Measurements from ENCODE around the gene ARRDC1. TPM values are rescaled to one million over a fixed set of nuclear protein-coding genes. Genes with fewer than 3 reads are reported as not detected.
"Not testable (repeated sequence)": the region's sequence is repeated elsewhere in the genome, so short reads cannot be mapped to it uniquely, and the experiment has no call there.

ARRDC1 gene
- total RNA-seq, 1 donor from 2014 or later = 110 TPM

DNA sequence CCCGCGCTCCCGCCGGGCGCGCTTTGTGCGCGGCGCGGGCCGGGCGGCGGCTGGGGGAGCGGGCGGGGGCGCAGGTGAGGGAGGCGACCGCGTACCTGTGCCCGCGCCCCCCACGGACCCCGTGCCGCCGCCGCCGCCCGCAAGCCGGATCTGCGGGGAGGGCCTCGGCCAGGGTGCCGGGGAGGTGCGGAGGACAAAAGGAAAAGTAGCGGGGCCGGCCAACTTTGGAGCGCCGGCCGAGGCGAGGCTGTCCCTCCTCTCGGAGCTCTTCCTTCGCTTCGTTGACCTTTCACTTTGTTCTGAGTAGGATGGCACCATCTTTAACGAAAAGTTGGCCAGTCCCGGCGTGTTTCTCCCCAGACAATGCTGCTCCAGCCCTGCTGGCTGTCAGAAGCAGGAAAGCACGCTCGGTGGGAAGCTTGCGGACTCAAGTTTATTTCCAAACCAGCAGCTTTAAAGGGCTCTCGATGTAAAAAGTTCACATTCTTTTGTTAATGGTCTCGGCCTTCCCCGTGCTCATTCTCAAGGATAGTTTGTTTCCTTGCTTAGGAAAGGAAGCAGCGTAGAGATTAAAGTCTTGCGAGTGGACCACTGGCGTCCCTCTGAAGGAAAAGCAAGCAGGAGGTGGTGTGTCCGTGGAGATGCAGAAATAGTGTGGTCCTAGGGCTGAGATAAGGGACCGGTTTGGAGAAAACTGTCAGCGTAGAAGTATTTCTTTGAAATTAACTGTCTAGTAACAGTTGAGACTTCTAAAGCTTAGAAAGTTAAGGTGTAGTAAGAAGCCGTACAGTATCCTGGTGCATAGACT, 14.0 kb downstream of the ARRDC1 start:
- no peaks in the 10 kb centered on the region for H3K36me3 ChIP-seq (ENCODE audit: control insufficient read depth, insufficient read depth, low read length)
- peak overlapping the region; percentile 58 for H3K4me3 ChIP-seq (ENCODE audit: low read depth, low read length)
- TF ChIP-seq, protein P1, sequence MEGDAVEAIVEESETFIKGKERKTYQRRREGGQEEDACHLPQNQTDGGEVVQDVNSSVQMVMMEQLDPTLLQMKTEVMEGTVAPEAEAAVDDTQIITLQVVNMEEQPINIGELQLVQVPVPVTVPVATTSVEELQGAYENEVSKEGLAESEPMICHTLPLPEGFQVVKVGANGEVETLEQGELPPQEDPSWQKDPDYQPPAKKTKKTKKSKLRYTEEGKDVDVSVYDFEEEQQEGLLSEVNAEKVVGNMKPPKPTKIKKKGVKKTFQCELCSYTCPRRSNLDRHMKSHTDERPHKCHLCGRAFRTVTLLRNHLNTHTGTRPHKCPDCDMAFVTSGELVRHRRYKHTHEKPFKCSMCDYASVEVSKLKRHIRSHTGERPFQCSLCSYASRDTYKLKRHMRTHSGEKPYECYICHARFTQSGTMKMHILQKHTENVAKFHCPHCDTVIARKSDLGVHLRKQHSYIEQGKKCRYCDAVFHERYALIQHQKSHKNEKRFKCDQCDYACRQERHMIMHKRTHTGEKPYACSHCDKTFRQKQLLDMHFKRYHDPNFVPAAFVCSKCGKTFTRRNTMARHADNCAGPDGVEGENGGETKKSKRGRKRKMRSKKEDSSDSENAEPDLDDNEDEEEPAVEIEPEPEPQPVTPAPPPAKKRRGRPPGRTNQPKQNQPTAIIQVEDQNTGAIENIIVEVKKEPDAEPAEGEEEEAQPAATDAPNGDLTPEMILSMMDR (IDR thresholded peaks at IDR 0.05; ENCODE audit: insufficient read depth, low read length, poor library complexity, severe bottlenecking) = no peak
- no peak for DNase-seq (ENCODE audit: low read depth)
- no peaks in the 10 kb centered on the region for H3K27me3 ChIP-seq (ENCODE audit: control insufficient read depth, insufficient read depth, low read length)

- Histone ChIP-seq H3K27me3 (ENCODE audit: control insufficient read depth, insufficient read depth, low read length) (no peaks in the 10 kb centered on the region), H3K4me3 (ENCODE audit: low read depth, low read length) (peak overlapping the region; percentile 58), H3K36me3 (ENCODE audit: control insufficient read depth, insufficient read depth, low read length) (no peaks in the 10 kb centered on the region)
- no peak for DNase-seq (ENCODE audit: low read depth)
- TF ChIP-seq, protein P1 (IDR thresholded peaks at IDR 0.05; ENCODE audit: insufficient read depth, low read length, poor library complexity, severe bottlenecking) = no peak
Measured at GRCh38 chr9:137620048-137620405, 14.5 kb downstream of the ARRDC1 start.

DNA sequence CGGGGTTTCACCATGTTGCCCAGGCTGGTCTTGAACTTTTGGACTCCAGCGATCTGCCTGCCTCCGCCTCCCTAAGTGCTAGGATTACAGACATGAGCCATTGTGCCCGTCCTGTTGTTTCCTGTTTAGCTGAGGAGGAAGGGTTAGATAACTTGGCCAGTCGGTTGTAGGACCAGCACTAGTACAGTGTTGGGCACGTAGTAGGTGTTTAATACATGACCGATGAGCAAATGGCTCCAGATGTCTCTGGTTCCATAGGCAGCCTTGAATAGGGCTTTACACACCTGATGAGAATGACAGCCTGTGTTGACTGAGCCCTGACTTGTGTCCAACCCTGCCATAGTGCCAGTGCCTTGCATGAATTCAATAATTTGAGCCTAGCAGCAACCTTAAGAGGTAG, 15.1 kb downstream of the ARRDC1 start:
- H3K4me3 ChIP-seq (ENCODE audit: low read depth, low read length) = no peak overlapping the region

DNA sequence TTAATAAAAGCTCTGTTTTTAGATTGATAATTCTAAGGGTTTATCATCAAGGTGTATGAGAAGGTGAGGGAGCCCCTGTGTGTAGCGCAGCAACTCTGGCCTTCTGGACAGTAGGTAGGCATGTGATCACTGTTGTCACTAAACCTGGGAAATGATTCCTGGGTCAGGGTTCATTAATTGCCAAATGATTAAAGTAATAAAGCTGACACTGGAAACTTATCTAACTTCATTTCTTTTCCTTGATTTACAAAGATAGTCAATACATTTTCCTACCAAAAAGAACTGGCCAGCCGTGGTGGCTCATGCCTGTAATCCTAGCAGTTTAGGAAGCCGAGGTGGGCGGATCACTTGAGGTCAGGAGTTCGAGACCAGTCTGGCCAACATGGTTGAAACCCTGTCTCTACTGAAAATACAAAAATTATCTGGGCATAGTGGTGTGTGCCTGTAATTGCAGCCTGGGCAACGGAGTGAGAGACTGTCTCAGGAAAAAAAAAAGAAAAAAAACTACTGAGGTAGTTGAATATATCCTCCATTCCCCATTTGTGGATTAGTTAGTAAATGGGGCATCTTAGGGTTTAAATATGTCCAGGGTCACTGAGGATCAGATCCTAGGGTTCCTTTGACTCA, 15.8 kb downstream of the ARRDC1 start:
- Histone ChIP-seq H3K4me3 (ENCODE audit: low read depth, low read length) (no peak overlapping the region), H3K36me3 (ENCODE audit: control insufficient read depth, insufficient read depth, low read length) (no peaks in the 10 kb centered on the region), H3K27me3 (ENCODE audit: control insufficient read depth, insufficient read depth, low read length) (no peaks in the 10 kb centered on the region)
- TF ChIP-seq, protein P1 (IDR thresholded peaks at IDR 0.05; ENCODE audit: insufficient read depth, low read length, poor library complexity, severe bottlenecking) = peak; percentile 25
- DNase-seq (ENCODE audit: low read depth) = no peak

More for the DNA sequence above, 15.1 kb downstream of the ARRDC1 start:
- DNase-seq (ENCODE audit: low read depth) = no peak
- TF ChIP-seq, protein P1 (IDR thresholded peaks at IDR 0.05; ENCODE audit: insufficient read depth, low read length, poor library complexity, severe bottlenecking) = no peak
- H3K27me3 ChIP-seq (ENCODE audit: control insufficient read depth, insufficient read depth, low read length) = no peaks in the 10 kb centered on the region
- H3K36me3 ChIP-seq (ENCODE audit: control insufficient read depth, insufficient read depth, low read length) = no peaks in the 10 kb centered on the region

- H3K36me3 ChIP-seq (ENCODE audit: control insufficient read depth, insufficient read depth, low read length); DNase-seq (ENCODE audit: low read depth); H3K27me3 ChIP-seq (ENCODE audit: control insufficient read depth, insufficient read depth, low read length); H3K4me3 ChIP-seq (ENCODE audit: low read depth, low read length): not testable (repeated sequence)
Measured at GRCh38 chr9:137622211-137622610, 16.7 kb downstream of the ARRDC1 start.

DNA sequence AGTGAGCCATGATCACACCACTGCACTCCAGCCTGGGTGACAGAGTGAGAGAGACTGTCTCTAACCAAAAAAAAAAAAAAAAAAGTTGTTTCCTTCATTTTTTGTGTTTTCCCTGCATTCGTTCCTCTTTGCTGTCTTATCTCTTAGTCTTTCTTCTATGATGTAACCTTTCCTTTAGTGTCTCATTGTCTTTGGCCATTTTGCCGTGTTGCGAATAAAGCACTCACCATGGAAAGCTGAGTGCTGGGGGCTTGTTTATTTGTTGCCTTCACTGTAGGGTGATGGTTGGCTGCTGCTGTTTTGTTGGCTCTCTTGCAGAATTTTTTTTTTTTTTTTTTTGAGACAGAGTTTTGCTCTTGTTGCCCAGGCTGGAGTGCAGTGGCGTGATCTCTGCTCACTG, 21.0 kb downstream of the ARRDC1 start:
- TF ChIP-seq, protein P1 (IDR thresholded peaks at IDR 0.05; ENCODE audit: insufficient read depth, low read length, poor library complexity, severe bottlenecking) = no peak
- no peak overlapping the region for H3K4me3 ChIP-seq (ENCODE audit: low read depth, low read length)
- no peaks in the 10 kb centered on the region for H3K27me3 ChIP-seq (ENCODE audit: control insufficient read depth, insufficient read depth, low read length)
- DNase-seq (ENCODE audit: low read depth) = no peak
- H3K36me3 ChIP-seq (ENCODE audit: control insufficient read depth, insufficient read depth, low read length) = no peaks in the 10 kb centered on the region

DNA sequence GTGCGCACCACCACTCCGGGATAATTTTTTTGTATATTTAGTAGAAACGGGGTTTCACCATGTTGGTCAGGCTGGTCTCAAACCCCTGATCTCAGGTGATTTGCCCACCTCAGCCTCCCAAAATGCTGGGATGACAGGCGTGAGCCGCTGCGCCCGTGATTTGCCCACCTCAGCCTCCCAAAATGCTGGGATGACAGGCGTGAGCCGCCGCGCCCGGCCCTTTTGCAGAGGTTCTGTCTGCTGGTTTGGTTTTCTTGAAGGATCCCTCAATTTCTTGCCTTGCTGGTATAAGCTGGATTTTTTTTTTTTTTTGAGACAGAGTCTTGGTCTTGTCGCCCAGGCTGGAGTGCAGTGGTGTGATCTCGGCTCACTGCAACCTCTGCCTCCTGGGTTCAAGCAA, 21.9 kb downstream of the ARRDC1 start:
- DNase-seq (ENCODE audit: low read depth); H3K27me3 ChIP-seq (ENCODE audit: control insufficient read depth, insufficient read depth, low read length); H3K36me3 ChIP-seq (ENCODE audit: control insufficient read depth, insufficient read depth, low read length); H3K4me3 ChIP-seq (ENCODE audit: low read depth, low read length): not testable (repeated sequence)
